ENCODE results near the gene GPR62.

- TF ChIP-seq MYC (IDR thresholded peaks at IDR 0.05; ENCODE audit: low read depth, low read length), result no peak
- TF ChIP-seq POLR2A (IDR thresholded peaks at IDR 0.05; ENCODE audit: low read depth, low read length), result no peak
Measured at GRCh38 chr3:51944451-51945021, 10.6 kb upstream of the GPR62 start.

All from endothelial cell of umbilical vein (primary cell).